BE2C (cell line): ENCODE measurements around the gene ASAP2. TPM values are rescaled to one million over a fixed set of nuclear protein-coding genes. Genes with fewer than 3 reads are reported as not detected.
A peak's percentile ranks its signal among the peaks of the same experiment; 100 is the strongest.

Source experiments
- DNase-seq: peaks from one replicate; pipeline ENCODE4 v3.0.0-alpha.2; 2020
- H3K27me3 ChIP-seq: fragments of 250-450 bp; sonication (Bioruptor Pico); 2 replicates; pipeline ENCODE4 v1.5.1; 2020; ENCODE audit warnings: mild to moderate bottlenecking
- H3K36me3 ChIP-seq: fragments of 250-450 bp; sonication (Bioruptor Pico); 2 replicates; pipeline ENCODE4 v1.5.1; 2020; ENCODE audit warnings: mild to moderate bottlenecking
- H3K4me1 ChIP-seq: fragments of 250-450 bp; sonication (Bioruptor Pico); 2 replicates; pipeline ENCODE4 v1.5.1; 2020
- H3K4me3 ChIP-seq: 2 replicates; pipeline ENCODE4 v1.5.1; 2011; ENCODE audit warnings: low read depth, low read length
- H3K9me3 ChIP-seq: fragments of 250-450 bp; sonication (Bioruptor Pico); 2 replicates; pipeline ENCODE4 v1.5.1; 2020
- CTCF ChIP-seq: IDR thresholded peaks from 2 replicates; pipeline ENCODE4 v1.5.1; 2012; ENCODE audit warnings: mild to moderate bottlenecking, low read depth, low read length
- polyA plus RNA-seq: library from polyadenylated mRNA; unstranded; fragments of >200 nt; gene quantifications from one replicate; pipeline ENCODE4 v1.2.1, GENCODE V29; 2012; ENCODE audit warnings: low read depth, missing spikeins; ENCODE audit not compliant: insufficient read length, insufficient read depth

Gene ASAP2
- polyA plus RNA-seq: 3.6 TPM

DNA sequence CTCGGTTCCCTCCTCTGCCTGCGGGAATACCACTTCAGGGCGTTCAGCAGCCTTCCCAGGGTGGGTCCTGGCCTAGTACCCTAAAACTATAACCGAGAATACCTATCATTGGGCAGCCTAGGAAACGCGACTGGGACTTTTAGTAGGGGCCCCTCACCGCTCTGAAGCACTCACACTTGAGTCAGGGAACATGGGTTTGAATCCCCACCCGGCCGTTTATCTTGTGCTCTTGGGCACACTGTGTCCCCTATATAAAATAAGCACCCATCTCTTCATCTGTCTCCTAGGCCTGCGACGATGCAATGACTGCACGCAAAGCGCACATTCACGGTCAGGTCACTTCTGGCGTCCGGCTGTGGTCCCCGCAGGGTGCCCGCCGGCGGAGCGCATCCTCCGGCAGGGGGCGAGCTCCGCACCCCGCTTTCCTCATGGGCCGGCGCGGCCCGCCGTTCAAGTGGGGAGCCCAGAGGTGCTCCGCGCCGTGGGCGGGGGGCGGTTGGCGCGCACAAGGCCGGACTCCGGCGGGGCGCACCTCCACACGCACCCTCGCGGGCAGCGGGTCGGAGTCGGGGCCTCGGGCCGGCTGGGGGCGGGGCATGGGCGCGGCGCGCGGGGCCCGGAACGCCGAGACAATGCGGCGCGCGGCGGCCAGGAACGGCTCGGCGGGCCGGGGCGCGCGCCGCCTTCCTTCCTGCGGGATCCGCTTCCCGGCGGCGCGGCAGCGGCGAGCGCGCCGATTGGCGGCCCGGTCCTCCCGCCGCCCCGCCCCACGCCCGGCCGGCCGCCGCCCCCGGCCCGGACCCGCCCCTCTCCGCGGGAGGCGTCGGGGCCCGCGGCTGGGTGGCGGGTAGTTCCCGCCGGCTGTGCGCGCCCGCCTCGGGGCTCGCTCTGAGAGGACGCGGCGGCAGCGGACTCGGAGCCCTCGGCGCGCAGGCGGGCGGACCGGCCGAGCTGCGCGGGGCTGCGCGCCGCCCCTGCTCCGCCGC lies at the start of gene ASAP2:
Gene ASAP2 (plus strand): TSS at position 850 of the 986 bp plus-strand sequence. CDS start 293 bp downstream, outside the sequence.
- TF ChIP-seq CTCF: peak; percentile 74
- peaks cover 6% of the 10 kb centered on the region for H3K4me1 ChIP-seq
- no peaks in the 10 kb centered on the region for H3K36me3 ChIP-seq
- DNase-seq: peak; percentile 79
- H3K4me3 ChIP-seq: peak within 1 kb of the TSS; percentile 87
- H3K9me3 ChIP-seq: no peaks in the 10 kb centered on the region
- H3K27me3 ChIP-seq: no peaks in the 10 kb centered on the region; the same call in 1 of the 2 replicates

DNA sequence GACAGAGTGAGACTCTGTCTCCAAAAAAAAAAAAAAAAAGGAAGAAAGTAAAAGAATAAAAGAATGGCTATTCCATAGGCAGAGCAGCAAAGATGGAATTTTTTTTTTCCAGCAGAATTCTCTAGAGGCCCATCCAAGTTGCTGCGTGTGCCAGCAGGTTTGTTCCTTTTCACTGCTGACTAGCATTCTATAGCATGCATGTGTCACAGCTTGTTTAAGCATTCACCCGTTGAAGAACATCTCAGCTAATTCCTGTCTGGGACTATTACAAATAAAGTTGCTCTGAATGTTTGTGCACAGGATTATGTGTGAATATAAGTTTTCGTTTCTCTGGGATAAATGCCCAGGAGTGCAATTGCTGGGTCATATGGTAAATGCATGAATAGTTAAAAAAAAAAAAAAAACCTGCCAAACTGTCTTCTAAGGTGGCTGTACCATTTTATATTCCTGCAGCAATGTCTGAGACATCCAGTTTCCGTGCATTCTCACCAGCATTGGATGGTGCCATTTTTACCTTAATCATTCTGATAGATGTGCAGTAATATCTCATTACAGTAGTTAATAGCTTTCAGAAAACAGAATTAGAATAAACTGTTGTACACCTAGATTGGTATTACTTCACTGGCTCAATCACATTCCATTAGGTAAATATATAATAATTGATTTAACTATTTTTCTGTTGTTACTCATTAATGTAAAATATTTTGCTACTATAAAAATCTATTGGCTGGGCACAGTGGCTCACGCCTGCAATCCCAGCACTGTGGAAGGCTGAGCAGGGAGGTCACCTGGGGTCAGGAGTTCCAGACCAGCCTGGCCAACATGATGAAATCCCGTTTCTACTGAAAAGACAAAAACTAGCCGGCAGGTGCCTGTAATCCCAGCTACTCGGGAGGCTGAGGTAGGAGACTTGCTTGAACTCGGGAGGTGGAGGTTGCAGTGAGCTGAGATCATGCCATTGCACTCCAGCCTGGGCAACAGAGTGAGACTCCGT lies 47.5 kb upstream of the ASAP2 start:
- DNase-seq: no peak
- Histone ChIP-seq H3K4me3 (no peak overlapping the region), H3K36me3 (no peaks in the 10 kb centered on the region), H3K4me1 (no peaks in the 10 kb centered on the region), H3K9me3 (no peaks in the 10 kb centered on the region), H3K27me3 (no peaks in the 10 kb centered on the region)
- TF ChIP-seq CTCF: no peak

GRCh38 chr2:9160732-9161131 lies 45.9 kb upstream of the ASAP2 start:
- TF ChIP-seq CTCF: no peak; the same call in 1 of the 2 replicates
- Histone ChIP-seq H3K4me1 (no peaks in the 10 kb centered on the region), H3K9me3 (no peaks in the 10 kb centered on the region), H3K36me3 (no peaks in the 10 kb centered on the region), H3K27me3 (no peaks in the 10 kb centered on the region), H3K4me3 (no peak overlapping the region)
- no peak for DNase-seq

- TF ChIP-seq CTCF: no peak
- H3K4me3 ChIP-seq: no peak overlapping the region
- H3K9me3 ChIP-seq: no peaks in the 10 kb centered on the region
- H3K27me3 ChIP-seq: no peaks in the 10 kb centered on the region
- H3K4me1 ChIP-seq: no peaks in the 10 kb centered on the region
- H3K36me3 ChIP-seq: no peaks in the 10 kb centered on the region
- DNase-seq: no peak
Observed at GRCh38 chr2:9162841-9163240, 43.8 kb upstream of the ASAP2 start.

GRCh38 chr2:9163306-9164111 lies 43.1 kb upstream of the ASAP2 start:
- H3K27me3 ChIP-seq: no peaks in the 10 kb centered on the region
- no peak overlapping the region for H3K4me3 ChIP-seq
- TF ChIP-seq CTCF: no peak
- H3K36me3 ChIP-seq: no peaks in the 10 kb centered on the region
- DNase-seq: no peak
- H3K9me3 ChIP-seq: no peaks in the 10 kb centered on the region
- H3K4me1 ChIP-seq: no peaks in the 10 kb centered on the region
